GM21367 (cell line): ENCODE data around the gene KIRREL3.

Experiments used
- ATAC-seq: cut with Tn5 transposase; IDR thresholded peaks from one replicate; pipeline ENCODE4 v1.9.1; 2021; ENCODE audit not compliant: unreplicated experiment

Gene KIRREL3

DNA sequence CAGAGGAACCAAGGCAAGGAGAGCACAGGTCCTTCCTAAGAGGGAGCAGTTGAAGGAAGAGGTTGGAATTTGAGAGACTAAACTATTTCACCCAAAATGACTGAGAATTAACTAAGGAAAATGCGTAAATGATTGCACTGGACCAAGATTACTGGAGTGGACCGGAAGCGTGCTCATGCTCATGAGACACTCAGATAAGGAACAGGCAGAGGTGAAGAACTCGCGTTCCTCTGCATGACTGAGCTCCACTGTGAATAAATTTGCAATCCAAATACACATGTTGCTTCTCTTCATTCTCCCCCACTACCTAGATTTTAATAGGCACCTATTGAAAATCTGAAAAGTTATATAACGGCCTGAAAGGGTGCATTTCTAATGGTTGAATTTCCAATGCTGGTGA is 207.0 kb downstream of the KIRREL3 start:
- ATAC-seq, result no peak

DNA sequence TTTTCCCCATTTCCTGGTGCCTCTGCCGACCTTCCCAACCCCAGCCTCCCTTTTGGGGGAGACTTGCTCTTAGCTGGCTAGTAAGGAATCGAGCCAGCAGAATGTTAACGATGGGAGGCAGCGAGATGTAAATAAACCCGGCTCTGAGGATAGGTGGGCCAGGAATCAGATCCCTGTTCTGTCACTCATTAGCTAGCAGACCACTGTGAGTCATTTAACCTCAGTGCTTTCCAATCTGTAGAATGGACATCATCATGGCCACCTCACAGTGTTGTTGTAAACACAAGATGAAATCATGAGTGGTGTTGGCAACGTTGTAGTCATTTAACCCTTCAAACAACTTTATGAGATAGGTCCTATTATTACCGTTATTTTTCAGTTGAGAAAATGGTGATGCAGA is 208.6 kb downstream of the KIRREL3 start:
- no peak for ATAC-seq

DNA sequence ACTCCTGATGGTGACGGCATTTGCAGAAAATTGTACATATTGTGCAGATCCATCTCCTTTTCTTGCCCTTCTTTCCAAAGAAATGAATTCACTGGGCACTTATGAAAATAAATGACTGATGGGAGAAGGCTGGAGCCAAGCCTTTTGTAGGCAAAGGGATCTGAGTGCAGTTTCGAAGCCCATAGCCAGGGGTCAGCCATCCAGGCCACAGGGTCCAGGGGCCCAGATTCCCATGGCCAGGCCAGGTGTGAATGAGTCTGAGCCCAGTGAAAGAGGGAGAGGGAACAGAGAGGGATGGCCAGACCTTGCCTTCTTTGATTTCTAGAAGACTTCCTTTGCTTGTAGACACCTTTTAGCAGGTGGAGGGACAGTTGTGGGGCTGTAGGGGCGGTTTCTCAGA is 209.1 kb downstream of the KIRREL3 start:
- no peak for ATAC-seq

DNA sequence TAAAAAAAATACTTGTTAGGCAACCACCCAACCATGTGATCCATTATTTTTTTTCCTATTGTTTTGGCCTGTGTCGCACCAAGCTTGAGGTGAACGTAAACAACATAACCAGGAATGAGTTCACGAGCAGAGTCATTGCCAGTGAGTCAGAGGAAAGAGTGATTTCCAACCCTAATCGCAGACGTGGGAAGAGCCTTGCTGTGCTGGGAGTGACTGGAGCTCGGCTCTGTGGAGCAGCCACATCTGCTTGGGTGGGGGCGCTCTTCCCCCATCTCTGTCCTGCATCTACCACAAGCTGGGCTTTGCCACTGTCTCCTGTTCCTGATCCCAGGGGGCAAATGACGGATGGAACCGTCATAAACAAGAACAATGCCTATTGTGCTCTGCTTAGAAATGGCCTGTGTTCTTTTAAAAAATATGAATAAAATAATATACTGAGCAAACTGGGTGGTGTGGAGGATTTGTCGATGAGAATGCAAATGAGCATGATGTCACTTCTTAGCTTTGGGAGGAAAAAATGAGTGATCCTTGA is 210.0 kb downstream of the KIRREL3 start:
- ATAC-seq, result no peak

DNA sequence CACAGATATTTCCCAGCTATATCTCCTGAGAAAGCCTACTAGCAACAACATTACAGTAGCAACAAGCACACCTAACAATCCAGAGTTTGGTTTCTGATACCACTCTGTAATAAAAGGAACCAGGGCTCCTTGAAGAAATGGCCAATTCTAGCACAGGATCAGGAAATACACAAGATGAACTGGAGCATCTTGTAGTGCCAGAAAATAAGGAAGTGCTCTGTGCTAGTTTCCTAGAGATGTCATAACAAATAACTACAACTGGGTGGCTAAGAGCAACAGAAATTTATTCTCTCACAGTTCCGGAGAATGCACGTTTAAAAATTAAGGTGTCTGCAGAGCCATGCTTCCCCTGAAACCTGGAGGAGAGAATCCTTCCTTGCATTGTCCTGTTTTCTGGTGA is 217.8 kb downstream of the KIRREL3 start:
- no peak for ATAC-seq

DNA sequence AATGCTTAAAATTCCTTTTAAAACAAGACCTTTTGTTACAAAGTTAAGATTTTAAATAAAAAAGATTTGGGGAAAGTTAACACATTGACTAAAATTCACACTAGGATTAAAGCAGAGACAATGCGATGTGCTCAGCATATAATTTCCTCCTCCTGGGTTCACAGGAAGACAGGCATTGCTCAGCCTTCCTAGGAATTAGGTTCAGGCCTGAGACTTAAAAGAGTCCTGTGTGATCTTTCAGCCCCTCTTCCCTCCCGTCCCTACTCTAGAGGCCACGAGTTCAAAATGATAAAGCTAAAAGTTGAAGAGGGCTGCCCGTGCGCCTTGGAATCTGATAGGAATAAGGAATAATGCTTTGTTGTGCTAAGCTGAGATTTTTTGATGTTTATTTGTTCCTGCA is 218.6 kb downstream of the KIRREL3 start:
- no peak for ATAC-seq

DNA sequence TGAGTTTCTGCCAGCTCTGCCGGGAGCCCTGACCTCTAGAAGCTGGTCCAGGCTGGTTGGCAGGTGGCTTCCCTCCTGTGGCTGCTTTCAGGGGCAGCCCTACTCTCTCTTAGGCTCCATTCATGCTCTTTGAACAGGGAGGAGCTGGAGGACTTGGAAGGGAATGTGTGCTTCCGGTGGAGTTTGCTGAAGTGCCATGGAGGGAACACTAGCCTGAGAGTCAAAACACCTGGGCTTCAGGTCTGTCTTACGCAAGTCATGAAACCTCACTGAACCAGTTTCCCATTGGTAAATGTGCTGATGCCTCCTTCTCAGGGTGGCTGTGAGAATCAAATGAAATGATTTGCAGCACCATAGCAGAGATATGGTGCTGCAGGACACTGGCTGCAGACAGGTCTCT is 224.5 kb downstream of the KIRREL3 start:
- ATAC-seq, result no peak

DNA sequence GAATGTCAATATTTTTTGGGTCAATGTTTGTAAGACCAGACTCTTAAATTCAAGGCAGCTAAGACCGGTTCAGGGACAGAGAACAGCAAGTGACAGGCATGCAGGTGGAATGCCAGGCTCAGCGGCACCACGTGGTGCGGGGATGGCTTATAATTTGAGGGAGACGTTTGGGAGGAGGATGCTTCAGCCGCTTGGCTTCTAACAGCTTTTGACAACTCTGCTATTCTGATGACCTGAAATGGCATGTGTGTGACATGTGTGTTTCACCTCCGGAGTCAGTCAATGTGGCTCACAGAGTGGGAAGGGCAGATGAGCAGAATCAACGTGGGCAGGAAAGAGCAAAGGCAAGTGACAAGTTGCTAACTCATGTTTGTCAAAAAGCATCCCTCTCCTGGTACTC is 228.3 kb downstream of the KIRREL3 start:
- ATAC-seq, result no peak

DNA sequence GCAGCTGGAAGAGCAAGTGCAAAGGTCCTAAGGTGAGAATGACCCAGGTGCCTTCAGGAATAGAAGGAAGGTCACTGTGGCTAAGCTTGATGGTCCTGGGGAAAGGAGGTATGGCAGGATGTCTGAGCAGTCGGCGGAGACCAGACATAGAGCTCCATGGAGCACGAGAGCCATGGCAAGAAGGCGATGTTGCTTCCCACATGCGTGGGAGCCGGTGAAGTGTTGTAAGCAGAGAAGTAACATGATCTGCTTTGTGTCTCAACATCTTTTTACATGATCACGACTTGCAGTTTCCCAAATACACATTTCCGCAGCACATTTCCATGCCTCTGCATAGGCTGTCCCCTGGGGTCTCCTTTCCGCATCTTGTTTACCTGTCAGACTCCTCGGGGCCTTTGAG is 231.9 kb downstream of the KIRREL3 start:
- ATAC-seq, result no peak

DNA sequence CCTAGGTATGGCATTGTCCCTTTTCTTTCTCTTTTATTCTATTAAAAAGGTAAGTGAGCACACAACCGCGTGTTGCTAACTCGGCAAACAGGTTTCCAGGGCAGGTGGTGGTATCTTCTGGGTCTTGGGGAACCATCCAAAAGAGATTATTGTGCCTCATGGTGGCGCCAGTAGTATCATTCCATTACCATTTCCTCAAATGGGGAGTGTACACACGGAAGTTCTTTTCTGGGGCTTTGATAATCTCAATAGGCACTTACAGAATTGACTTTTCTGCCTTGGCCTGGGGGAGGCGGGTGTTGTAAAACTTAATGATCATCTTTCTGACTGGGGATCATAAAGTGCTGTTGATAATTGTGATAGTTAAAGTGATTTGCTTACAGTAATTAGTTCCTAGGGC is 234.1 kb downstream of the KIRREL3 start:
- no peak for ATAC-seq

DNA sequence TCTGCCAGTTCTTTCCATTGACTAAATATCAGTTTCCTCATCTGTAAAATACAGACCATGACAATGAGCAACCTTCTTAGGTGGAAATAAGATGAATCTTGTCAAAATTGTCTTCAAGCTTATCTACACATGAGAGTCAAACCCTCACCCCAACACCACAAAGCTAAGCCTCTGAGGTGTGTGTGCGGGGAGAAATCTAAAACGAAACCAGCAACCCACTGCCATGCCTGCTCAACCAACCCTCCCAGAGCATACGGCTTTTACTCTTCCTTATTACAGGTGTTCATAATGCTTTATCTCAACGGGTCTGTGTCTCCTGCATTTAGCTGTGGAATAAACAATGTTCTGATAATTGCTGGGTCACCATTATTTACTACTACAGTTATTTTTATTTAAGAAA is 235.4 kb downstream of the KIRREL3 start:
- no peak for ATAC-seq

DNA sequence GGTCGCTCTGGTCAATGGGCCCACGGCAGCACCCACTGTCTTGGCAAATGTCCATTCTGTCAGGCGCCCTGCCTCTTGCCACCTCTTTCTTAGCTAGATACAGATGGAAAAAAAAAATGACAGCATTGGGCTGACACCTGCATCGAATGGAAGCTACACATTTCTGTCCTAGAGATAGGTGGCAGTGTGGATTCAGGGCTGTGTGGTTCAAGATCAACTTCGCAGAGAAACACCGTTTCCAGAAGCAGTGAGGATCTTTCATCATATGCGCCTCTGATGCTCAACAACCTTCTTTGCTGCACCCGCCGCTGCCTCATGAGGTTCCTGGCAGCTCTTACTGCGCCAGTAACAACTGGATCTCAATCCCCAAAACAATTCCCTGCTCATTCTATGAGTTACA is 236.3 kb downstream of the KIRREL3 start:
- ATAC-seq, result no peak

DNA sequence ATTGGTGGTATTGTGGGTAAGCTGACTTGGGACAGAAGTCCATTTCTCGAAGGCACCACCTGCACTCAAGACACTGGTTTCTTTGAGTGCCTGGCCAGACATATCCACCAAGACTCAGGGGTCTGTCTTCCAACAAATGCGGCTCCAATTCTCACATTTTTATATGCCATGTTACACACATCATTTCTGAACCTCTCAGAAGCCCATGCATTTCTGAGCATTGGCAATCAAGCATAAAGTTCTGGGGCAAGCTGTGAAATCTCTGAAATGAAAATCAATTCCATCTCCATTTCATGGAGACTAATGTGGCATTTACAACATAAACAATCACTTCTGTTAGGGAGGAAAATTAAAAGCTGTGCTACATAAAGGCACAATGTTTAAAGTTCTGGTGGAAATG is 243.7 kb downstream of the KIRREL3 start:
- ATAC-seq, result no peak

DNA sequence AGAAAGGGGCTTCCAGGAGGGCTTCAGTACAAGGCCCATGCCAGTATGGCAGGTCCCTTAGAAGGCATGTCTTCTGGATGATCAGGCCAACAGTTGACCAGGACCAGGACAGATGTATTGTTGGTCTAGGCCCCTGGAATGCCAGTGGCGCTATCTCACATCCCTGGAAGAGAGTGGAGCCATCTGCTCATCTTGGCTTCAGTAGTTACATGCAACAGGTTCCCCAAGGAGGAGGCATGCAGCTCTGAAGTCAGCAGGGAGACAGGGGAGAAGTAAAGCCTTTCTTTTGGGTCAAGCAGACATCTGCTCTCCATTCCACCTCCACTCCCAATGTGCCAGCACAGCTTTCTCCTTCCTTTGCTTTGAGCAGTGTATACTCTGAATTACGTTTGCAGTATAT is 244.1 kb downstream of the KIRREL3 start:
- no peak for ATAC-seq

DNA sequence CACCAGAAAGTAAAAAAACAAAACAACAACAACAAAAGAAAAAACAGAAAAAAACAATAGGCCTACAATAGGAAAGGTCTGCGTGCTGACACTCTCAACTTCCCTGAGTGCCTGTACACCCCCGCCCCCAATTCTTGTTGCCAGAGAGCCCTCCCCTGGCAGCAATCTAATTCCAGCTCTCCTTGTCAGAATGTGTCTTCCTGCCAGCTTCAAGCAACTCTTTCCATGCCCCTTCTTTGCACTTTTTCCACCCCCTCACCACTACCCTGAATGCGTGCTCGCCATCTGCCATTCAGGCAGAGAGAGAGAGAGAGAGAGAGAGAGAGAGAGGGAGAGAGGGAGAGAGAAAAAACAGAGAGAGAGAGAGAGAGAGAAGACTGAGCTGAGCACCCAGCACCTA is 245.0 kb downstream of the KIRREL3 start:
- ATAC-seq, result no peak

DNA sequence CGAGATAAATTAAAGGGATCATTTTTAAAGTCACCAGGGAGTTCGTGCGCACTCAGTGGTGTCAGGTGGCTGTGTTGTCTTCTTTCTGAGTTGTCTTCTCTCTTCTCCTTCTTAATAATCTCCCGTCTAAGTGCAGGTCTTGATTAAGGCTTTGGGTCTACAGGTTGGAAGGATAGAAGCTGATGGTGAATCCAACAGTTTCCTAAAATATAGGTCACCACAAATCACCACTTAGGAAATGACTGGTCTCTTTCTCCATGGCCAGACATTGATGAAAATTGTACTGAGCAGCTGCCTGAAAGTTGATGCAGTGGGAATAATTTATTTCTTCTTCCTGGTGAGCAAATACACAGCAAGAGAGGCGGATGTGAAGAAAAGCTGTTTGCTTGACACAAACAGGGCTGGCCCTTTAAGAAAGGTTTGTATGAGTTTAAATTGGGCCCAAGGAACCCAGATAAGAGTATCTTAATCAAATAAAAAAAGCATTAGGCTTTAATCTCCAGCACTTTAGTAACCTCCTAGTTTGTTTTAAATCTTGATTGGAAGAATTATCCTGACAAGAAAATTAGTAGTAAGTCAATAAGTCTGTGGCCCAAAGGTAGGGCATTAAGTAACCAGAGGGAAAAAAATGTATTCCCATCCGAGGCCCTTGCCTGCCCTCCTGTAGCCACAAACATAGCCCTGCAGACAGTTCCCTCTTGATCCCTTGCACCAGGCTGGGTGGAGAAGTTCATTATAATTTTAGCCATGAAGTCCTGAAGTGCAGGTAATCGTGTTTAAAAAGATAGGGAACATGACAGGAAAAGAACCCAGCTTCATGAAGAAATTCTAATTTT is 245.8 kb downstream of the KIRREL3 start:
- no peak for ATAC-seq

DNA sequence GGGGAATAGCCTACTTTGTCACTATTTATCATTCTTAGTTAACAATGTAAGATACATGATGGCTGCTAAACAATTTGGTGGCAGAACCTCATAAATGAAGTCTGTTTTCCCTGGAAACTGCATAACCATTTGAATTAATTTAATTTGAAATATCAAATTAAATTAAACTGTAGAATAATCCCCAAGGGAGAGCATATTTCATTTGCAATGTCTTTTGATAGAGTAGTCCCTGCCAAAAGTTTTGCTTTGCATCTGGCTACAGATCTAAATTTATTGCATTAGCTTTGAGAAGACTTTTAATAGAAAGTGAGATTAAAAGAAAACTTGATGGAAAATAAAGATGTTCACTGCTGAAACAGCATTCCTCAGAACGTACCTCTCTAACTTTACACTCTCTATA is 246.6 kb downstream of the KIRREL3 start:
- no peak for ATAC-seq

DNA sequence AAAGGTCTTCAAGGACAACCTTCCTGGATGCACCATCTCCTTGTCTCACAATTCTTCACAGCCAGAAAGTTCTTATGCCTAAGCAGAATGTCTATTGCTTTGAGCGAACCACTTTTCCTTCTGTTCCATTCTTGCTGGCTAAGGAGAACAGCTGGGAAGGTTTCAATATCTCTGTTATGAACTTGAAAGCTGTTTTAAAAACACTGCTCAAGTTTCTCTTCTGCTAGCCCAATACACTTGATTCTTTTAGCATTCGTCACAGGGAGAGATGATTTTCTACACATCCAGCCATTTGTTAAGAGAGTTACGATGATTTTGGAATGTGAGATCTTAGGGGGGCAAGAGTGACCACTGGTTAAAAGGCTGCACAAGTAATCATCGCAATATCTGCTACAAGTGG is 249.3 kb downstream of the KIRREL3 start:
- no peak for ATAC-seq

DNA sequence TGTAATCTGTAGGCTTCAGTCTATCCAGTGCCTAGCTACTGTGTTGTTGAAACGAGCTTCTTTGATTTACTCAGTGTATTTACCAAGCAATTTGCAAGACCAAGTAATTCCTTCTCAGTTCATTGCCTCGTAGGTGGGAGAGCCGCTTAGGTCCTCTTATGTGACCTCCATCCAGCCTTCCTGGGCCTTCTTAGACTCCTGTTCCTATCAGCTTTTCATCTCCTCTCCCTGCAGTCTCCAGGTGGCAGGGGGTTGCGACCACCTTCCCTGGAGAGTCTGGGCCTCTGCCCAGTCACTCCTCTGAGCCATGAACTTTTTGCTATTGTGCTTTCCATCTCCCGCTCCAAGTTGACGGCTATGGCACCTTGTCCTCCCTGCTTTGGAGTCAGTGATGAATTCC is 251.8 kb downstream of the KIRREL3 start:
- no peak for ATAC-seq

DNA sequence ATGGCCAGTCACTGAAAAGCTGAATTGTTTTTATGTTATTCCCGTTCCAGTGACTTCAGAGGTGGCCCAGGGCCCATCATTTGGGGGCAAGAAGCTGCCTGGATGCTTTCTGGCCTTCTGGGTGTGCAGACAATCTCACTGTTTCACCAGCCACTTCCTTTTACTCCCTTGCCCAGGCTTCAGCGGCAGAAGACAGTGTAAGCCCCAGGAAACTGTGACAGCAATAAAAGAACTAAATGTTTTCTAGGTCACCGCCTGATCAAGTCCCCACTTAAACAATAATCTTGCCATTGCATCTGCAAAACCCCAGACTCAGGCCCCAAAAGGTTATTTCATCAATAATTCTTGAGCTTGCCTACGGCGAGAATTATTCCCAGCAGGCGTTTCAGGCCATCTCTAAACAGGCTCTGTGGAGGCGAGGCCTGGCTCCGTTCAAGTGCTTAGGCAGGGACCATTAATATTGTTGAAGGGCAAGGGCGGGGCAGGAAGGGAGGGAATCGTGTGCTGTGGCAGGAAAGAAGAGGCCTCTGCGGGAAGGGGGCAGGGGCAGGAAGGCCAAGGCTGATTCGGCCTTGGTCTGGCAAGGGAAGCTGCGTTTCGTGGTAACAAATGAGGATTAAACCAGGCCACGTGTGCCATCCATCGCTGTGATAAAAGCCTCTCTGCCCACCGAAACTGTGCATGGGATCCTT is 252.3 kb downstream of the KIRREL3 start:
- ATAC-seq, result no peak

DNA sequence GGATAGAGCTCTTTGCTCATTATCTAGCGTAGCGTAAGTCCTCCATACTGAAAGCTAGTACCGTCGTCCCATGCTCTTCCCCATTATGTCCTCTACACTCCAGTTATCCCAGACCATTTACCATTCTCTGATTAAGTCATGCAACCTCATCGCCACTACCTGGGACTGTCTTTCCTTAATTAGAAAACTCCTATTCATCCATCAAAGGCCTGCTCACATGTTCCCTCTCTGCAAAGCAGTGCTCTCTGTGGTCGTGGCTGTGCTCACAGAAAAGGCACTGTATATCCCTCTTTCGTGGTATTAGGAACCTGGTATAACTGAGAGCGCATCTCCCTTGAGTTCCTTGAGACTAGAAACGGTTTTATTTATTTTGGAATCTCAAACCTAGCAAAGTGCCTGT is 253.3 kb downstream of the KIRREL3 start:
- no peak for ATAC-seq

DNA sequence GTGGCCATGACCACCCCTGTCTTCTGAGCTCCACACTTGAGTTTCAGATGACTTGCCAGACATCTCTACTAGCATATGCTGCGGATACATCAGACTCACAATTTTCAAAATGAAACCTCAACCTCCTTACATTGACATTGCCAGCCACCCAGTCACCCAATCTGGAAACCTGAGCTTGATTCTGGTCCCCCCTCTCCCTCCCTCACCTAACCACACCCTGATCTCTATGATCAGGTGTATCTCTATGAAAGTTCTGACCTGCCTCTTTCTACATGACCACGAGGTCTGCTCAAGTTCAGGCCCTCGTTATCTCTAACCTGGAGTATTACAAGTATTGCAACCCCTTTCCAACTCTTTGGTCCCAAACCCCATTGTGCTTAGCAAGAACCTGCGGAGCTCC is 254.1 kb downstream of the KIRREL3 start:
- no peak for ATAC-seq
